ENCODE results near the gene FAM47B.

FAM47B gene

GRCh38 chrX:34942496-34942895 lies at the start of gene FAM47B:
TSS of gene FAM47B (plus strand) at chrX:34942796. CDS start at chrX:34942832, 36 bp downstream.
- DNase-seq (ENCODE audit: low read depth), result no peak

- DNase-seq (ENCODE audit: low read depth), result no peak
These were observed 48.9 kb upstream of the FAM47B start for GRCh38 chrX:34893741-34894140.

- no peak for DNase-seq (ENCODE audit: low read depth)
These were observed 41.9 kb upstream of the FAM47B start for GRCh38 chrX:34900691-34901090.

- DNase-seq (ENCODE audit: low read depth), result no peak
These were observed 40.8 kb upstream of the FAM47B start for GRCh38 chrX:34901761-34902160.

GRCh38 chrX:34903316-34903715 lies 39.3 kb upstream of the FAM47B start:
- DNase-seq (ENCODE audit: low read depth), result no peak

GRCh38 chrX:34909151-34909550 lies 33.4 kb upstream of the FAM47B start:
- no peak for DNase-seq (ENCODE audit: low read depth)

GRCh38 chrX:34915463-34916225 lies 27.0 kb upstream of the FAM47B start:
- no peak for DNase-seq (ENCODE audit: low read depth)

GRCh38 chrX:34917146-34917545 lies 25.4 kb upstream of the FAM47B start:
- DNase-seq (ENCODE audit: low read depth), result no peak

- DNase-seq (ENCODE audit: low read depth), result no peak
These were observed 24.4 kb upstream of the FAM47B start for GRCh38 chrX:34918091-34918736.

GRCh38 chrX:34918856-34919255 lies 23.7 kb upstream of the FAM47B start:
- no peak for DNase-seq (ENCODE audit: low read depth)

- no peak for DNase-seq (ENCODE audit: low read depth)
These were observed 14.7 kb upstream of the FAM47B start for GRCh38 chrX:34927866-34928265.

GRCh38 chrX:34943235-34943634 lies 639 bp downstream of the FAM47B start:
- DNase-seq (ENCODE audit: low read depth), result no peak

GRCh38 chrX:34956916-34957315 lies 14.3 kb downstream of the FAM47B start:
- DNase-seq (ENCODE audit: low read depth), result no peak

GRCh38 chrX:34961662-34962061 lies 19.1 kb downstream of the FAM47B start:
- DNase-seq (ENCODE audit: low read depth), result no peak

GRCh38 chrX:34972206-34972605 lies 29.6 kb downstream of the FAM47B start:
- DNase-seq (ENCODE audit: low read depth), result no peak

- no peak for DNase-seq (ENCODE audit: low read depth)
These were observed 35.6 kb downstream of the FAM47B start for GRCh38 chrX:34978171-34978570.

- no peak for DNase-seq (ENCODE audit: low read depth)
These were observed 45.0 kb downstream of the FAM47B start for GRCh38 chrX:34987646-34988045.

All from T-helper 22 cell (primary cell).